ENCODE measurements around the gene TAF5. TPM values are rescaled to one million over a fixed set of nuclear protein-coding genes. Genes with fewer than 3 reads are reported as not detected.
"Not testable (repeated sequence)": the region's sequence is repeated elsewhere in the genome, so short reads cannot be mapped to it uniquely, and the experiment has no call there.

The TAF5 gene
- total RNA-seq, 5 donors from 2014 or later (not counting 1 experiment from before 2014, with no cell fraction given), result 5.6 to 7.0 (median 6.3) TPM

DNA sequence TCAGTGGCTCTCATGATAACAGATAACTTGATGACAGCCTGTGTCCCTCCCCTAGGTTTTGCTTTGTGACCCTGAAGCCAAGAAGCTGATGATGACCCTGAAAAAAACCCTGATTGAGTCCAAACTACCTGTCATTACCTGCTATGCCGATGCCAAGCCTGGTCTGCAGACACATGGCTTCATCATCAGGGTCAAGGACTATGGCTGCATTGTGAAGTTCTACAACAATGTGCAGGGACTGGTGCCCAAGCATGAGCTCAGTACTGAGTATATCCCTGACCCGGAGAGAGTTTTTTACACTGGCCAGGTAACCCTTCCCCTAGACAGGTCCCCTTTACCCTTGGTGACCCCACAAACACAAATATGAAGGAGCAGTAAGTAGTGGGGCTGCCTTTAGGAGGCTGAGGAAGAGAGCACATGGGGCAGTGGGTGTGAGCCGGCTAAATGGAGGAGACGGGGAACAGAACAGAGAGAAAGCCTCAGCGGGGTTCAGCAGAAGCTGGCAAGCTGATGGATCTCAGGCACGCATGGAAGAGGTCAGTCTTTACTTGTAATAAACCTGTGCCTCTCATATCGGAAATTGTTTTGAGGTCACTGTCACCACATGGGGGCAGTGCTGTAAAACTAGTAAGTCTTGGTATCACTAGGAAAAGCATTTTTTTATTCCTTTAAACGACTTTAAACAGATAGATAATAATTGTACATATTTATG, 48.8 kb downstream of the TAF5 start:
- H3K4me1 Mint-ChIP-seq, result no peaks in the 10 kb centered on the region
- H3K4me1 ChIP-seq (ENCODE audit: control insufficient read depth in 1 of 2, extremely low read depth in 1 of 2, insufficient read depth in 2 of 2, low read length in 2 of 2), result no peaks in the 10 kb centered on the region
- peak; percentile 18 to 83 (median 53) for DNase-seq
- H3K27me3 ChIP-seq (replicated peaks in 1 of 2; ENCODE audit: control insufficient read depth in 2 of 2, extremely low read depth in 1 of 2, insufficient read depth in 2 of 2, low read length in 1 of 2), result no peaks in the 10 kb centered on the region
- H3K27ac ChIP-seq (ENCODE audit: low read length), result no peak overlapping the region
- ChIA-PET CTCF (interaction anchor here (0.6 to 6.9 kb wide), 15 partner anchors 9 to 226 kb away, joined by 3 to 54 read pairs (median 4); no protein-coding TSS in a partner anchor), POLR2A (interaction anchor here in 1 of 2 donors (0.6 kb wide), 1 partner anchor 464 kb away, joined by 6 read pairs; no protein-coding TSS in a partner anchor)
- H3K9me3 Mint-ChIP-seq, result no peaks in the 10 kb centered on the region
- peak in 1 of 4 experiments; percentile 46 for ATAC-seq (replicated peaks in 1 of 4)
- WGBS (ENCODE audit: insufficient coverage), result 87% methylated on average over 4 of the region's 8 CpGs
- H3K9me3 ChIP-seq, result no peaks in the 10 kb centered on the region
- H3K4me3 ChIP-seq (ENCODE audit: control insufficient read depth in 1 of 2, extremely low read depth in 1 of 2, low read length in 1 of 2), result no peak overlapping the region
- no peak overlapping the region for H3K4me3 Mint-ChIP-seq
- no peaks in the 10 kb centered on the region for H3K27me3 Mint-ChIP-seq
- H3K36me3 ChIP-seq (ENCODE audit: control insufficient read depth in 2 of 2, extremely low read depth in 1 of 2, insufficient read depth in 1 of 2, low read length in 1 of 2), result peaks cover 43 to 87% of the 10 kb centered on the region in 2 donors
- H3K27ac Mint-ChIP-seq, result no peak overlapping the region
- peaks cover 67% of the 10 kb centered on the region for H3K36me3 Mint-ChIP-seq

DNA sequence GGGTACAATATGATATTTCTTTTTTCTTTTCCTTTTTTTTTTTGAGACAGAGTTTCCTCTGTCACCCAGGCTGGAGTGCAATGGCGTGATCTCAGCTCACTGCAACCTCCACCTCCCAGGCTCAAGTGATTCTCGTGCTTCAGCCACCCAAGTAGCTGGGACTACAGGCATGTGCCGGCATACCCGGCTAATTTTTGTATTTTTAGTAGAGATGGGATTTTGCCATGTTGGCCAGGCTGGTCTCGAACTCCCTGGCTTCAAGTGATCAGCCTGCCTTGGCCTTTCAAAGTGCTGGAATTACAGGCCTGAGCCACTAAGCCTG, 49.3 kb downstream of the TAF5 start:
- H3K9me3 Mint-ChIP-seq; DNase-seq; H3K4me3 ChIP-seq (ENCODE audit: control insufficient read depth in 1 of 2, extremely low read depth in 1 of 2, low read length in 1 of 2); H3K4me3 Mint-ChIP-seq; H3K27me3 Mint-ChIP-seq; H3K27me3 ChIP-seq (replicated peaks in 1 of 2; ENCODE audit: control insufficient read depth in 2 of 2, extremely low read depth in 1 of 2, insufficient read depth in 2 of 2, low read length in 1 of 2); H3K27ac Mint-ChIP-seq; ATAC-seq (replicated peaks in 1 of 4); H3K4me1 Mint-ChIP-seq; H3K9me3 ChIP-seq; H3K4me1 ChIP-seq (ENCODE audit: control insufficient read depth in 1 of 2, extremely low read depth in 1 of 2, insufficient read depth in 2 of 2, low read length in 2 of 2); H3K27ac ChIP-seq (ENCODE audit: low read length): not testable (repeated sequence)
- H3K36me3 ChIP-seq (ENCODE audit: control insufficient read depth in 2 of 2, extremely low read depth in 1 of 2, insufficient read depth in 1 of 2, low read length in 1 of 2), result peaks cover 43 to 86% of the 10 kb centered on the region in 2 donors
- H3K36me3 Mint-ChIP-seq, result peaks cover 68% of the 10 kb centered on the region
- POLR2A ChIA-PET, result interaction anchor here in 1 of 2 donors (0.6 kb wide), 1 partner anchor 464 kb away, joined by 6 read pairs; no protein-coding TSS in a partner anchor
- WGBS (ENCODE audit: insufficient coverage), result no CpG with 5 or more reads among the region's 5 CpGs
- CTCF ChIA-PET, result interaction anchor here (0.6 to 6.9 kb wide), 11 partner anchors 10 to 74 kb away, joined by 3 to 54 read pairs (median 4); no protein-coding TSS in a partner anchor

DNA sequence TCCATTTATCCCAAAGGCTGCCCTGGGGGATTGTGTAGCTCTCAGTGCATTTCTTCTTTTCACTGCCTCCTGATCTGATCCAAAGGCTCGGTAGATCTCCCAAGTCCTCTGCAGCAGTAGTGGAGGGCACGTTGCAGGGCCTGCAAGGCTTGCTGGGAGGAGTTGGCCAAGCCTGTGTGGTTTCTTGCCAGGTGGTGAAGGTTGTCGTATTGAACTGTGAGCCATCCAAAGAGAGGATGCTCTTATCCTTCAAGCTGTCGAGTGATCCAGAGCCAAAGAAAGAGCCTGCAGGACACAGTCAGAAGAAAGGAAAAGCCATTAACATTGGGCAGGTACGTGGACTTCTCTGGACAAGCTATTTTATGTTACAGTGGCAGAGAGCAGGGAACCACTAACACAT, 49.8 kb downstream of the TAF5 start:
- H3K27me3 Mint-ChIP-seq, result no peaks in the 10 kb centered on the region
- Histone ChIP-seq H3K4me3 (ENCODE audit: control insufficient read depth in 1 of 2, extremely low read depth in 1 of 2, low read length in 1 of 2) (no peak overlapping the region), H3K9me3 (no peaks in the 10 kb centered on the region), H3K27me3 (replicated peaks in 1 of 2; ENCODE audit: control insufficient read depth in 2 of 2, extremely low read depth in 1 of 2, insufficient read depth in 2 of 2, low read length in 1 of 2) (no peaks in the 10 kb centered on the region), H3K36me3 (ENCODE audit: control insufficient read depth in 2 of 2, extremely low read depth in 1 of 2, insufficient read depth in 1 of 2, low read length in 1 of 2) (peaks cover 44 to 87% of the 10 kb centered on the region in 2 donors), H3K27ac (ENCODE audit: low read length) (no peak overlapping the region), H3K4me1 (ENCODE audit: control insufficient read depth in 1 of 2, extremely low read depth in 1 of 2, insufficient read depth in 2 of 2, low read length in 2 of 2) (no peaks in the 10 kb centered on the region)
- CTCF ChIA-PET, result interaction anchor here (0.6 to 6.9 kb wide), 10 partner anchors 32 to 575 kb away, joined by 3 to 54 read pairs (median 4); no protein-coding TSS in a partner anchor
- H3K4me1 Mint-ChIP-seq, result no peaks in the 10 kb centered on the region
- POLR2A ChIA-PET, result interaction anchor here in 1 of 2 donors (0.6 kb wide), 1 partner anchor 465 kb away, joined by 6 read pairs; no protein-coding TSS in a partner anchor
- no peak for ATAC-seq (replicated peaks in 1 of 4)
- no peak overlapping the region for H3K4me3 Mint-ChIP-seq
- 81% methylated on average over 4 of the region's 5 CpGs for WGBS (ENCODE audit: insufficient coverage)
- no peaks in the 10 kb centered on the region for H3K9me3 Mint-ChIP-seq
- DNase-seq, result no peak
- H3K27ac Mint-ChIP-seq, result no peak overlapping the region
- H3K36me3 Mint-ChIP-seq, result peaks cover 73% of the 10 kb centered on the region

DNA sequence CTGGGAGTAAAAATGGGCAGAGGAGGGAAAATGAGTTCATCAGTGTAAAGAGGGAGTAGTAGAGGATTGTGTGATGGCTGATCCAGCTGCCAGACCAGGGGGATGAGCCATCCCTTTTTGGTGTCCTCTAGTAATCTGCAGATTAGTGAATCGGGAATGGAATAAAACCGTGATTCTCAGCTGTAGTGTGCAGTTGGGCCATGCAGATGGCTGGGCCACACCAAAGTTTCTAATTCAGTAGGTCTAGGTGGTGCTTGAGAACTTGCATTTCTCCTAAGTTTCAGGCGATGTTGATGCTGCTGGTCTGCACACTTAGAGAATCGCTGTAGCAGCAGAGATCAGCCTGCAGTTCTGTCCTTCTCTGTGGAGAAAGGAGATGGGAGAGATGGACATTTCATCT, 51.3 kb downstream of the TAF5 start:
- Histone ChIP-seq H3K4me1 (ENCODE audit: control insufficient read depth in 1 of 2, extremely low read depth in 1 of 2, insufficient read depth in 2 of 2, low read length in 2 of 2) (no peaks in the 10 kb centered on the region), H3K36me3 (ENCODE audit: control insufficient read depth in 2 of 2, extremely low read depth in 1 of 2, insufficient read depth in 1 of 2, low read length in 1 of 2) (peaks cover 34 to 84% of the 10 kb centered on the region in 2 donors), H3K27me3 (replicated peaks in 1 of 2; ENCODE audit: control insufficient read depth in 2 of 2, extremely low read depth in 1 of 2, insufficient read depth in 2 of 2, low read length in 1 of 2) (no peaks in the 10 kb centered on the region), H3K9me3 (no peaks in the 10 kb centered on the region), H3K4me3 (ENCODE audit: control insufficient read depth in 1 of 2, extremely low read depth in 1 of 2, low read length in 1 of 2) (no peak overlapping the region), H3K27ac (ENCODE audit: low read length) (no peak overlapping the region)
- ATAC-seq (replicated peaks in 1 of 4) (no peak), DNase-seq (no peak)
- H3K27me3 Mint-ChIP-seq, result no peaks in the 10 kb centered on the region
- no peaks in the 10 kb centered on the region for H3K9me3 Mint-ChIP-seq
- ChIA-PET CTCF (interaction anchor here (0.6 to 6.9 kb wide), 3 partner anchors 60 to 66 kb away, joined by 3 to 54 read pairs (median 5); no protein-coding TSS in a partner anchor), POLR2A (interaction anchor here in 1 of 2 donors (0.6 kb wide), 1 partner anchor 66 kb away, joined by 3 read pairs; no protein-coding TSS in a partner anchor)
- H3K4me3 Mint-ChIP-seq, result no peak overlapping the region
- no peaks in the 10 kb centered on the region for H3K4me1 Mint-ChIP-seq
- peaks cover 78% of the 10 kb centered on the region for H3K36me3 Mint-ChIP-seq
- WGBS (ENCODE audit: insufficient coverage), result 94% methylated on average over 2 of the region's 4 CpGs
- H3K27ac Mint-ChIP-seq, result no peak overlapping the region

DNA sequence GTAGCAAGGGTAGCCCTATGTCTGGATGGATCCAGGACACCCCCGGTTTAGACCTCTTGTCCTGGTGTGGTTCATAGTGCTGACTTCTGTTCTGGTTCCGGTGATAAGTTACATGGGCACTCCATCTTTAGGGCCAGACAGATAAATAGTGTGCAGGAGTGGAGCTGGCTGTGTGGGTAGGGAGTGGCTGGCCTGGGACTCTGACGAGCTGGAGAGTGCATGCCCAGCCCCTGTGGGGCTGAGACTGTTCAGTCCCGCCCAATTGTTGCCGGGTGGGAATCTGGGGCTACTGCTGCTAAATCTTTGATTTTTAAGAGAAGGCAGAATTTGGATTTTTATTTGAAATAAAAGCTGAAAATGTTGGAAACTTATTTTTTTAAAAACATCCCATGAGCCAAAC, 56.0 kb downstream of the TAF5 start:
- no peak for DNase-seq
- H3K4me3 ChIP-seq (ENCODE audit: control insufficient read depth in 1 of 2, extremely low read depth in 1 of 2, low read length in 1 of 2), result no peak overlapping the region
- ChIA-PET CTCF (no interaction called here), POLR2A (no interaction called here)
- H3K9me3 ChIP-seq, result no peaks in the 10 kb centered on the region
- no peak overlapping the region for H3K27ac ChIP-seq (ENCODE audit: low read length)
- H3K4me3 Mint-ChIP-seq, result no peak overlapping the region
- 98% methylated on average over 4 of the region's 5 CpGs for WGBS (ENCODE audit: insufficient coverage)
- H3K36me3 Mint-ChIP-seq, result peaks cover 69% of the 10 kb centered on the region
- no peaks in the 10 kb centered on the region for H3K9me3 Mint-ChIP-seq
- H3K4me1 Mint-ChIP-seq, result peaks cover 6 to 12% (median 7%) of the 10 kb centered on the region in 3 donors
- H3K4me1 ChIP-seq (ENCODE audit: control insufficient read depth in 1 of 2, extremely low read depth in 1 of 2, insufficient read depth in 2 of 2, low read length in 2 of 2), result peaks cover 0 to 3% of the 10 kb centered on the region in 2 experiments
- H3K36me3 ChIP-seq (ENCODE audit: control insufficient read depth in 2 of 2, extremely low read depth in 1 of 2, insufficient read depth in 1 of 2, low read length in 1 of 2), result peaks cover 7 to 79% of the 10 kb centered on the region in 2 donors
- no peaks in the 10 kb centered on the region for H3K27me3 Mint-ChIP-seq
- no peaks in the 10 kb centered on the region for H3K27me3 ChIP-seq (replicated peaks in 1 of 2; ENCODE audit: control insufficient read depth in 2 of 2, extremely low read depth in 1 of 2, insufficient read depth in 2 of 2, low read length in 1 of 2)
- H3K27ac Mint-ChIP-seq, result no peak overlapping the region
- ATAC-seq (replicated peaks in 1 of 4), result no peak

DNA sequence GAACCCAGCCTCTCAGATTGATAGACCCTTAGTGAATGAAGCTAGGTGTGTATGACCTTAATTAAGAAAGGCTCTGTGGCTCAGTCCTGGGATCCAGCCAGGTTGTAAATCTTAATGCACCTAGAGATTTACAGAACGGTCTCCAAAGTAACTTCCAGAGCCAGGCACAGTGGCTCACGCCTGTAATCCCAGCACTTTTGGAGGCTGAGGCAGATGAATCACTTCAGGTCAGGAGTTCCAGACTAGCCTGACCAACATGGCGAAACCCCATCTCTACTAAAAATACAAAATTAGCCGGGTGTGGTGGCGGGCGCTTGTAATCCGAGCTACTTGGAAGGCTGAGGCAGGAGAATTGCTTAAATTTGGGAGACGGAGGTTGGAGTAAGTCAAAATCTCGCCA, 60.1 kb downstream of the TAF5 start:
- Mint-ChIP-seq H3K27ac (no peak overlapping the region), H3K9me3 (no peaks in the 10 kb centered on the region), H3K4me3 (no peak overlapping the region), H3K4me1 (peaks cover 31 to 35% (median 34%) of the 10 kb centered on the region in 3 donors), H3K36me3 (peaks cover 63% of the 10 kb centered on the region), H3K27me3 (no peaks in the 10 kb centered on the region)
- Histone ChIP-seq H3K4me3 (ENCODE audit: control insufficient read depth in 1 of 2, extremely low read depth in 1 of 2, low read length in 1 of 2) (no peak overlapping the region), H3K27me3 (replicated peaks in 1 of 2; ENCODE audit: control insufficient read depth in 2 of 2, extremely low read depth in 1 of 2, insufficient read depth in 2 of 2, low read length in 1 of 2) (no peaks in the 10 kb centered on the region), H3K36me3 (ENCODE audit: control insufficient read depth in 2 of 2, extremely low read depth in 1 of 2, insufficient read depth in 1 of 2, low read length in 1 of 2) (peaks cover 0 to 63% of the 10 kb centered on the region in 2 donors), H3K4me1 (ENCODE audit: control insufficient read depth in 1 of 2, extremely low read depth in 1 of 2, insufficient read depth in 2 of 2, low read length in 2 of 2) (peaks cover 4 to 18% of the 10 kb centered on the region in 2 experiments), H3K9me3 (no peaks in the 10 kb centered on the region), H3K27ac (ENCODE audit: low read length) (no peak overlapping the region)
- whole genome bisulfite sequencing (ENCODE audit: insufficient coverage), result 100% methylated on average over 2 of the region's 9 CpGs
- no peak for DNase-seq
- POLR2A ChIA-PET, result no interaction called here
- CTCF ChIA-PET, result no interaction called here
- ATAC-seq (replicated peaks in 1 of 4), result no peak

All from T-cell (primary cell).